ENCODE results near the gene SPATA7. TPM values are rescaled to one million over a fixed set of nuclear protein-coding genes. Genes with fewer than 3 reads are reported as not detected.

The SPATA7 gene
- total RNA-seq, 1 experiment from 2014 or later: 5.3 TPM

DNA sequence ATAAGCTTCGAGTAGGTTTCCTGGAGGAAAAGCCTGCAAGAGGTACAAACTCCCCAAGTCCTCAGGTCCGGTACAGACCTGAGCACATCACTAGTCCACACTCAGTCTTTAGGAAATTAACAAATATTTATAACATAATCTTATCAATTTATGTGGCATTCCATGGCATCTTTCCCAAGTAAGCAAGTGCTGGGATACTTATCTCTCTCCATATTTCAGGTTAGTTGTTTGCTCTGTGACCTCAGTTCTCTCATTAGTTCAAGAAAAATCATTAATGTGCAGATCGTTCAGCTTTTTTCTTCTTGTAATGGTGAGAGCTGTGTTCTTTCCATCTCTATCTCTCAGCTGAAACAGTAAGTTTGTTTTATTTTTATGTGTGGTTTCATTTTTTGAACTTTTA is 34.7 kb downstream of the SPATA7 start:
- Mint-ChIP-seq H3K36me3 (ENCODE audit: insufficient read depth in 1 of 3, low read depth in 3 of 3) (peaks cover 18 to 25% (median 20%) of the 10 kb centered on the region in 3 experiments), H3K4me1 (no peaks in the 10 kb centered on the region), H3K4me3 (no peak overlapping the region), H3K27ac (no peak overlapping the region), H3K27me3 (ENCODE audit: low read depth) (no peaks in the 10 kb centered on the region), H3K9me3 (peaks cover 10 to 11% of the 10 kb centered on the region in 2 experiments; a peak in 4 of 5 replicates)
- no peak overlapping the region for H2BK120ac ChIP-seq (ENCODE audit: low read depth, low read length, poor library complexity, severe bottlenecking)
- no peak overlapping the region for H4K8ac ChIP-seq (replicated peaks; ENCODE audit: insufficient read length, low read depth, low read length)
- H3K79me1 ChIP-seq (ENCODE audit: insufficient read depth, low read depth, low read length, poor library complexity, severe bottlenecking): no peaks in the 10 kb centered on the region
- no peak overlapping the region for H3K27ac ChIP-seq (ENCODE audit: insufficient read length, low read depth, low read length)
- H3K4ac ChIP-seq (ENCODE audit: low read depth, low read length): no peak overlapping the region
- no peak overlapping the region for H2BK15ac ChIP-seq (ENCODE audit: low read depth, low read length)
- no peak overlapping the region for H2AFZ ChIP-seq (ENCODE audit: low read length)
- WGBS (ENCODE audit: extremely low coverage, insufficient read length, low lambda C conversion rate): no CpG with 5 or more reads among the region's 3 CpGs
- H4K91ac ChIP-seq (ENCODE audit: insufficient read length, low read depth, low read length): no peak overlapping the region
- no peak overlapping the region for H3K56ac ChIP-seq (ENCODE audit: insufficient read length, low read depth, low read length)
- no peak overlapping the region for H2AK5ac ChIP-seq (ENCODE audit: insufficient read length, low read length)
- no peaks in the 10 kb centered on the region for H3K4me1 ChIP-seq (ENCODE audit: insufficient read depth, low read length)
- H2BK5ac ChIP-seq (ENCODE audit: insufficient read length, low read length): no peak overlapping the region
- no peaks in the 10 kb centered on the region for H4K20me1 ChIP-seq (ENCODE audit: control insufficient read depth, insufficient read depth, insufficient read length)
- no peak overlapping the region for H3T11ph ChIP-seq (ENCODE audit: low read length)
- H2BK12ac ChIP-seq (ENCODE audit: insufficient read length, low read depth, low read length): no peak overlapping the region
- H3K9me3 ChIP-seq (ENCODE audit: control insufficient read depth, low read depth, low read length): no peaks in the 10 kb centered on the region
- H3K9ac ChIP-seq (ENCODE audit: extremely low read depth, insufficient read length, low read length): no peak overlapping the region
- no peak overlapping the region for H3K4me2 ChIP-seq (ENCODE audit: insufficient read depth, insufficient read length, low read length)
- H3K79me2 ChIP-seq (ENCODE audit: insufficient read depth, low read length): no peaks in the 10 kb centered on the region
- H4K5ac ChIP-seq (ENCODE audit: insufficient read length, low read depth, low read length): no peak overlapping the region
- no peak overlapping the region for H3K23ac ChIP-seq (ENCODE audit: insufficient read length, low read depth, low read length)
- H3K23me2 ChIP-seq (ENCODE audit: insufficient read length, low read depth, low read length, poor library complexity, severe bottlenecking): no peaks in the 10 kb centered on the region
- no peak overlapping the region for H3K18ac ChIP-seq (ENCODE audit: insufficient read length, low read depth, low read length)
- H3K14ac ChIP-seq (ENCODE audit: insufficient read depth, low read length): no peak overlapping the region
- no peak for DNase-seq
- TF ChIP-seq, protein P1, sequence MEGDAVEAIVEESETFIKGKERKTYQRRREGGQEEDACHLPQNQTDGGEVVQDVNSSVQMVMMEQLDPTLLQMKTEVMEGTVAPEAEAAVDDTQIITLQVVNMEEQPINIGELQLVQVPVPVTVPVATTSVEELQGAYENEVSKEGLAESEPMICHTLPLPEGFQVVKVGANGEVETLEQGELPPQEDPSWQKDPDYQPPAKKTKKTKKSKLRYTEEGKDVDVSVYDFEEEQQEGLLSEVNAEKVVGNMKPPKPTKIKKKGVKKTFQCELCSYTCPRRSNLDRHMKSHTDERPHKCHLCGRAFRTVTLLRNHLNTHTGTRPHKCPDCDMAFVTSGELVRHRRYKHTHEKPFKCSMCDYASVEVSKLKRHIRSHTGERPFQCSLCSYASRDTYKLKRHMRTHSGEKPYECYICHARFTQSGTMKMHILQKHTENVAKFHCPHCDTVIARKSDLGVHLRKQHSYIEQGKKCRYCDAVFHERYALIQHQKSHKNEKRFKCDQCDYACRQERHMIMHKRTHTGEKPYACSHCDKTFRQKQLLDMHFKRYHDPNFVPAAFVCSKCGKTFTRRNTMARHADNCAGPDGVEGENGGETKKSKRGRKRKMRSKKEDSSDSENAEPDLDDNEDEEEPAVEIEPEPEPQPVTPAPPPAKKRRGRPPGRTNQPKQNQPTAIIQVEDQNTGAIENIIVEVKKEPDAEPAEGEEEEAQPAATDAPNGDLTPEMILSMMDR (conservative IDR thresholded peaks at IDR 0.05): no peak
- H2BK20ac ChIP-seq (ENCODE audit: low read depth, low read length, poor library complexity, severe bottlenecking): no peak overlapping the region
- no peaks in the 10 kb centered on the region for H3K27me3 ChIP-seq (ENCODE audit: insufficient read depth, low read length)

Measured in H9 (cell line).